ENCODE data around the gene MIDN. TPM values are rescaled to one million over a fixed set of nuclear protein-coding genes. Genes with fewer than 3 reads are reported as not detected.
A peak's percentile ranks its signal among the peaks of the same experiment; 100 is the strongest.

The MIDN gene
- total RNA-seq, 3 donors from 2014 or later = 13.8 to 28.5 (median 22.4) TPM

GRCh38 chr19:1224847-1225246 lies 23.5 kb upstream of the MIDN start:
- no peak overlapping the region for H3K27ac ChIP-seq

GRCh38 chr19:1225440-1226226 lies 22.8 kb upstream of the MIDN start:
- H3K4me1 ChIP-seq = no peaks in the 10 kb centered on the region
- intact Hi-C loops (cut with DNase I; ENCODE audit: low total_unique reads) = loop anchor here (10.0 kb wide), 1 partner anchor 211 kb away; no protein-coding TSS in a partner anchor
- DNase-seq (ENCODE audit: low spot score in 2 of 2) = no peak
- peaks cover 9% of the 10 kb centered on the region for H3K36me3 ChIP-seq
- no peaks in the 10 kb centered on the region for H3K9me3 ChIP-seq
- no peak overlapping the region for H3K27ac ChIP-seq
- H3K4me3 ChIP-seq = no peak overlapping the region
- TF ChIP-seq POLR2AphosphoS5 (IDR thresholded peaks at IDR 0.05) (no peak), CTCF (IDR thresholded peaks at IDR 0.05) (no peak), POLR2A (IDR thresholded peaks at IDR 0.05) (no peak)
- H3K27me3 ChIP-seq = no peaks in the 10 kb centered on the region

More at GRCh38 chr19:1224847-1225246, 23.5 kb upstream of the MIDN start:
- no peak overlapping the region for H3K4me3 ChIP-seq
- no peaks in the 10 kb centered on the region for H3K4me1 ChIP-seq
- intact Hi-C loops (cut with DNase I; ENCODE audit: low total_unique reads) = loop anchor here (10.0 kb wide), 1 partner anchor 210 kb away; no protein-coding TSS in a partner anchor
- TF ChIP-seq POLR2AphosphoS5 (IDR thresholded peaks at IDR 0.05) (no peak), CTCF (IDR thresholded peaks at IDR 0.05) (no peak), POLR2A (IDR thresholded peaks at IDR 0.05) (no peak)
- DNase-seq (ENCODE audit: low spot score in 2 of 2) = no peak
- no peaks in the 10 kb centered on the region for H3K27me3 ChIP-seq
- H3K36me3 ChIP-seq = peaks cover 9% of the 10 kb centered on the region
- no peaks in the 10 kb centered on the region for H3K9me3 ChIP-seq

GRCh38 chr19:1226227-1226518 lies 22.2 kb upstream of the MIDN start:
- Histone ChIP-seq H3K27me3 (no peaks in the 10 kb centered on the region), H3K27ac (no peak overlapping the region), H3K36me3 (peaks cover 9% of the 10 kb centered on the region), H3K9me3 (no peaks in the 10 kb centered on the region), H3K4me3 (no peak overlapping the region), H3K4me1 (no peaks in the 10 kb centered on the region)
- TF ChIP-seq POLR2A (IDR thresholded peaks at IDR 0.05) = no peak
- no peak for TF ChIP-seq CTCF (IDR thresholded peaks at IDR 0.05)
- TF ChIP-seq POLR2AphosphoS5 (IDR thresholded peaks at IDR 0.05) = no peak
- intact Hi-C loops (cut with DNase I; ENCODE audit: low total_unique reads) = loop anchor here (10.0 kb wide), 1 partner anchor 211 kb away; no protein-coding TSS in a partner anchor
- no peak for DNase-seq (ENCODE audit: low spot score in 2 of 2)

GRCh38 chr19:1226522-1227303 lies 21.7 kb upstream of the MIDN start:
- Histone ChIP-seq H3K4me1 (no peaks in the 10 kb centered on the region), H3K9me3 (no peaks in the 10 kb centered on the region), H3K27me3 (no peaks in the 10 kb centered on the region), H3K27ac (peak overlapping the region in 1 of 2 donors; percentile 19), H3K36me3 (peaks cover 9% of the 10 kb centered on the region), H3K4me3 (no peak overlapping the region)
- TF ChIP-seq POLR2AphosphoS5 (IDR thresholded peaks at IDR 0.05) (no peak), CTCF (IDR thresholded peaks at IDR 0.05) (no peak), POLR2A (IDR thresholded peaks at IDR 0.05) (no peak)
- no peak for DNase-seq (ENCODE audit: low spot score in 2 of 2)
- intact Hi-C loops (cut with DNase I; ENCODE audit: low total_unique reads) = loop anchor here (10.0 kb wide), 1 partner anchor 212 kb away; no protein-coding TSS in a partner anchor

All from breast epithelium (tissue), 4 donors.